Vagina (tissue), 2 donors: ENCODE results near the gene ZNF883.

Experiments
- CTCF ChIP-seq, 3 experiments: fragments of 450-650 bp in 2 of 3; fragments of 200-600 bp in 1 of 3; sonication (generic) in 1 of 3; IDR thresholded peaks; one replicate each; pipeline ENCODE4 v1.5.1; 2017 to 2019; ENCODE audit warnings: antibody characterized with exemption in 3 of 3, mild to moderate bottlenecking in 2 of 3, moderate library complexity in 2 of 3
- POLR2A ChIP-seq, 2 donors: fragments of 450-650 bp; IDR thresholded peaks; one replicate each; pipeline ENCODE4 v1.6.1; 2017; ENCODE audit warnings: antibody characterized with exemption in 2 of 2, mild to moderate bottlenecking in 2 of 2, moderate library complexity in 2 of 2
- POLR2AphosphoS5 ChIP-seq, 2 donors: sonication (generic); formaldehyde crosslinking; IDR thresholded peaks; one replicate each; pipeline ENCODE4 v1.9.0; 2017; ENCODE audit warnings: antibody characterized with exemption in 2 of 2, mild to moderate bottlenecking in 2 of 2, low read depth in 1 of 2; ENCODE audit not compliant: insufficient read depth in 1 of 2

DNA sequence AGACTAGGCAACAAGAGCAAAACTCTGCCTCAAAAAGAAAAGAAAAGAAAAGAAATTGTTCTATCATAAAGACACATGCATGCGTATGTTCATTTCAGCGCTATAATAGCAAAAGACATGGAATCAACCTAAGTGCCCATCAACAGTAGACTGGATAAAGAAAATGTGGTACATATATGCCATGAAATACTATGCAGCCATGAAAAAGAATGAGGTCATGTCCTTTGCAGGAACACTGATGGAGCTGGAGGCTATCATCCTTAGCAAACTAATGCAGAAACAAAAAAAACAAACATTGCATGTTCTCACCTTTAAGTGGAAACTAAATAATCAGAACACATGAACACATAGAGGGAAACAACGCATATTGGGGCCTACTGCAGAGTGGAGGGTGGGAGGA, 6.3 kb upstream of the ZNF883 start:
- TF ChIP-seq CTCF (IDR thresholded peaks at IDR 0.05) = no peak
- no peak for TF ChIP-seq POLR2A (IDR thresholded peaks at IDR 0.05)
- no peak for TF ChIP-seq POLR2AphosphoS5 (IDR thresholded peaks at IDR 0.05; ENCODE audit: insufficient read depth in 1 of 2, low read depth in 1 of 2)
